Nephron progenitor cell (in vitro differentiated cells): ENCODE measurements around the gene HRH2.

ENCODE experiments used
- DNase-seq: peaks from one replicate; pipeline ENCODE4 v3.0.0; 2021
- H3K27ac Mint-ChIP-seq: 2 replicates; pipeline ENCODE4 v1.8.0; 2021; ENCODE audit warnings: mild to moderate bottlenecking, moderate library complexity, mixed read lengths
- H3K27me3 Mint-ChIP-seq: 2 replicates; pipeline ENCODE4 v1.8.0; 2021; ENCODE audit warnings: mild to moderate bottlenecking, low read depth, mixed read lengths; ENCODE audit not compliant: poor library complexity
- H3K36me3 Mint-ChIP-seq: 2 replicates; pipeline ENCODE4 v1.8.0; 2021; ENCODE audit warnings: low read depth, mixed read lengths
- H3K4me1 Mint-ChIP-seq: 2 replicates; pipeline ENCODE4 v1.8.0; 2021; ENCODE audit warnings: mixed read lengths
- H3K4me3 Mint-ChIP-seq: 2 replicates; pipeline ENCODE4 v1.8.0; 2021; ENCODE audit warnings: mild to moderate bottlenecking, moderate library complexity, mixed read lengths
- H3K9me3 Mint-ChIP-seq: 2 replicates; pipeline ENCODE4 v1.8.0; 2021; ENCODE audit warnings: mild to moderate bottlenecking, moderate library complexity, mixed read lengths
- TF ChIP-seq, protein P1 (sequence below): fragments of 200-600 bp; sonication (generic); IDR thresholded peaks from 2 replicates; pipeline ENCODE4 v1.5.0; 2021; ENCODE audit warnings: antibody characterized with exemption

HRH2 gene

GRCh38 chr5:175746851-175747250, 89.0 kb downstream of the HRH2 start:
- no peaks in the 10 kb centered on the region for H3K36me3 Mint-ChIP-seq
- TF ChIP-seq, protein P1, sequence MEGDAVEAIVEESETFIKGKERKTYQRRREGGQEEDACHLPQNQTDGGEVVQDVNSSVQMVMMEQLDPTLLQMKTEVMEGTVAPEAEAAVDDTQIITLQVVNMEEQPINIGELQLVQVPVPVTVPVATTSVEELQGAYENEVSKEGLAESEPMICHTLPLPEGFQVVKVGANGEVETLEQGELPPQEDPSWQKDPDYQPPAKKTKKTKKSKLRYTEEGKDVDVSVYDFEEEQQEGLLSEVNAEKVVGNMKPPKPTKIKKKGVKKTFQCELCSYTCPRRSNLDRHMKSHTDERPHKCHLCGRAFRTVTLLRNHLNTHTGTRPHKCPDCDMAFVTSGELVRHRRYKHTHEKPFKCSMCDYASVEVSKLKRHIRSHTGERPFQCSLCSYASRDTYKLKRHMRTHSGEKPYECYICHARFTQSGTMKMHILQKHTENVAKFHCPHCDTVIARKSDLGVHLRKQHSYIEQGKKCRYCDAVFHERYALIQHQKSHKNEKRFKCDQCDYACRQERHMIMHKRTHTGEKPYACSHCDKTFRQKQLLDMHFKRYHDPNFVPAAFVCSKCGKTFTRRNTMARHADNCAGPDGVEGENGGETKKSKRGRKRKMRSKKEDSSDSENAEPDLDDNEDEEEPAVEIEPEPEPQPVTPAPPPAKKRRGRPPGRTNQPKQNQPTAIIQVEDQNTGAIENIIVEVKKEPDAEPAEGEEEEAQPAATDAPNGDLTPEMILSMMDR = no peak
- no peak overlapping the region for H3K4me3 Mint-ChIP-seq
- DNase-seq = no peak
- peaks cover 28% of the 10 kb centered on the region for H3K27me3 Mint-ChIP-seq
- H3K27ac Mint-ChIP-seq = no peak overlapping the region
- no peaks in the 10 kb centered on the region for H3K9me3 Mint-ChIP-seq
- peaks cover 8% of the 10 kb centered on the region for H3K4me1 Mint-ChIP-seq

DNA sequence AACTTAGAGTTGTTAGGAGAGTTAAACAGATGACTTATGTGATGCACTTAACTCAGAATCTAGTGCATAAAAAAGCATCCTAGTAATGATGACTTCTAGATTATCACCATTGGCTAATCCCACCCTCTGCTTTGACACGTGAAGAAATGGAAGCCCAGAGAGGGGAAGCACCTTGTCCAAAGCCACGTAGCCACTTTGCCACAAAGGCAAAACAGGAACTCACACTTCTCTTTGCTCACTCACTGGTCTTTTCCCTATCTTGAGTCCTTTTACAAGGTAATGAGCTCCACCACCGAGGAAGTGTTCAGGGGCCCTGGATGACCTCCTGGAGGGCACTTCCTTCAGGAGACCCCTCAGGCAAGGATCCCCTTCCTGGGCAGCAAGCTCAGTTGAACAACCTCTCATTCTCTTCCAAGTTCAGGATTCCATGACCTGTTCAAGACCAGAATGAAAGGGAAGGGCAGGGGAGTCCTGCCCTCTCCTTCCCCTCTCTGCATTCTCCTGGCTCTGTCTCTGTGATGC, 89.7 kb downstream of the HRH2 start:
- peaks cover 8% of the 10 kb centered on the region for H3K4me1 Mint-ChIP-seq
- H3K27me3 Mint-ChIP-seq = peaks cover 25% of the 10 kb centered on the region
- DNase-seq = no peak
- no peaks in the 10 kb centered on the region for H3K9me3 Mint-ChIP-seq
- H3K27ac Mint-ChIP-seq = no peak overlapping the region
- H3K36me3 Mint-ChIP-seq = no peaks in the 10 kb centered on the region
- no peak overlapping the region for H3K4me3 Mint-ChIP-seq
- TF ChIP-seq, protein P1 = no peak

GRCh38 chr5:175748650-175749049, 90.8 kb downstream of the HRH2 start:
- no peak overlapping the region for H3K4me3 Mint-ChIP-seq
- TF ChIP-seq, protein P1 = no peak
- DNase-seq = no peak
- H3K4me1 Mint-ChIP-seq = peaks cover 18% of the 10 kb centered on the region
- no peaks in the 10 kb centered on the region for H3K36me3 Mint-ChIP-seq
- H3K9me3 Mint-ChIP-seq = no peaks in the 10 kb centered on the region
- H3K27ac Mint-ChIP-seq = no peak overlapping the region
- peaks cover 19% of the 10 kb centered on the region for H3K27me3 Mint-ChIP-seq

GRCh38 chr5:175749591-175749990, 91.7 kb downstream of the HRH2 start:
- Mint-ChIP-seq H3K4me1 (peaks cover 27% of the 10 kb centered on the region), H3K27ac (no peak overlapping the region), H3K4me3 (no peak overlapping the region), H3K27me3 (peaks cover 22% of the 10 kb centered on the region), H3K36me3 (no peaks in the 10 kb centered on the region), H3K9me3 (no peaks in the 10 kb centered on the region)
- DNase-seq = no peak
- TF ChIP-seq, protein P1 = no peak

DNA sequence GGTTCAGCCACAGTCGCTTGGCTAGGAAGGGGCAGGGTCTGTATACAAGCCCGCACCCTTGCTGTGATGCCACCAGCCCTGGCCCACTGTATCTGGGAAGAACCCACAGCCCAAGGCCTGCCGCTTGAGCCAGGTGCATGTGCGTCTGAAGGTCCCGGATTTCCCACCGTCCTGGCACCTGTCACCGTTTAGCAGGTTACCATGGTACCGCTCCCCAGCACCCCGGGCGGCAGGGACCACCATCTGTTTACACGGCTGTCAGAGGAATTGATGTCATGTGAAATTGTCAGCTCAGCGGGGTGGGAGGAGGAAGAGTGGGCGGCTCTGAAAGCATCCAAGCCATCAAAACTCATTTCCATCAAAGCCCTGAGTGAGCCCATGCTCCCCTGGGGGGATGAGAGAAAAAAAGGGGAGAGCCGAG, 92.7 kb downstream of the HRH2 start:
- H3K27ac Mint-ChIP-seq = no peak overlapping the region
- TF ChIP-seq, protein P1 = no peak
- peaks cover 33% of the 10 kb centered on the region for H3K4me1 Mint-ChIP-seq
- DNase-seq = no peak
- no peak overlapping the region for H3K4me3 Mint-ChIP-seq
- H3K36me3 Mint-ChIP-seq = no peaks in the 10 kb centered on the region
- H3K9me3 Mint-ChIP-seq = no peaks in the 10 kb centered on the region
- H3K27me3 Mint-ChIP-seq = peaks cover 21% of the 10 kb centered on the region

GRCh38 chr5:175751369-175751768, 93.5 kb downstream of the HRH2 start:
- TF ChIP-seq, protein P1 = no peak
- Mint-ChIP-seq H3K36me3 (no peaks in the 10 kb centered on the region), H3K4me3 (no peak overlapping the region), H3K9me3 (no peaks in the 10 kb centered on the region), H3K27me3 (peaks cover 18% of the 10 kb centered on the region), H3K4me1 (peaks cover 33% of the 10 kb centered on the region), H3K27ac (no peak overlapping the region)
- no peak for DNase-seq
